CD4-positive, alpha-beta T cell treated with Interleukin-21 for 1 hour (primary cell): ENCODE data around the gene NKX1-1.
"Not testable (repeated sequence)": the region's sequence is repeated elsewhere in the genome, so short reads cannot be mapped to it uniquely, and the experiment has no call there.

ENCODE experiments used
- DNase-seq: peaks from one replicate; pipeline ENCODE4 v3.0.0-alpha.2; 2020

NKX1-1 gene

DNA sequence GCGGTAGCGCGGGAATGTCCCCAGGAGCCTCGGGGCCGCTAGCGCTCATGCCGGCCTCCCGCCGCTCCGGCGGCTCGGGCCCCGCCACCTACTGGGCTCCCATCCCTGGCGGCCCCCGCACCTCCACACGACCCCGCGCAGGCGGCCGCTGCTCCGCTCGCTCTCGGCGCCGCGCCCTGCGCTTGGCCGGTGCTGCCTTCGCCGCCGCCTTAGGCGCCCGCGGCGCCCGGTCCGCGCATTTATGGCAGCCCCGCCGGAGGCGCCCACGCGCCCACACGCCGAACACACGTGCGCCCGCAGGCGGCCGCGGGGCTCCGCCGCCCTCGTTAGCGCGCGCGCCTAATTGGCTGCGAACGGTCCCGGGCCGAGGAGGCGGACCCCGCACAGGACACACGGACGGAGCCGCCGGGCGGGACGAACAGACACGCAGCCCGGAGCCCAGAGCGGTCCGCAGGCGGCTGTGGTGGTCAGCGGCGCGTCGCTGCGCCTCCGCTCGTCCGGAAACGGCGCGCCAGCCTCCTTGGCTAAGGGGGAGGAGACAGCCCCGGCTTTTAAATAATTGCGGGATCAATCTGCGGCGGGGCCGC lies at the start of gene NKX1-1:
NKX1-1 (minus strand) TSS at position 49 of the 587 bp plus-strand sequence; CDS start at position 49, 0 bp downstream.
- no peak for DNase-seq

DNA sequence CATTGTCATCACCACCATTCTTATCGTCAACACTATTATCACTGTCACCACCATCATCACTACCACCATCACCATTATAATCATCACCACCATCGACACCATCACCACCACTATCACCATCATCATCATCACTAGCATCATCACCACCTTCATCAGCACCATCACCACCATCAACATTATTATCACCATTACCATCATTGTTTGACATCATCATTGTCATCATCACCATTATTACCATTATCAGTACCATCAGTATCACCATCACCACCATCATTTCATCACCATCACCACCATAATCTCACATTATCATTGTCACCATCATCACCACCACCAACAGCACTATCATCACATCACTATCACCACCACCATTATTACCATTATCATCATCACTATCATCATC lies 47.5 kb upstream of the NKX1-1 start:
- no peak for DNase-seq

DNA sequence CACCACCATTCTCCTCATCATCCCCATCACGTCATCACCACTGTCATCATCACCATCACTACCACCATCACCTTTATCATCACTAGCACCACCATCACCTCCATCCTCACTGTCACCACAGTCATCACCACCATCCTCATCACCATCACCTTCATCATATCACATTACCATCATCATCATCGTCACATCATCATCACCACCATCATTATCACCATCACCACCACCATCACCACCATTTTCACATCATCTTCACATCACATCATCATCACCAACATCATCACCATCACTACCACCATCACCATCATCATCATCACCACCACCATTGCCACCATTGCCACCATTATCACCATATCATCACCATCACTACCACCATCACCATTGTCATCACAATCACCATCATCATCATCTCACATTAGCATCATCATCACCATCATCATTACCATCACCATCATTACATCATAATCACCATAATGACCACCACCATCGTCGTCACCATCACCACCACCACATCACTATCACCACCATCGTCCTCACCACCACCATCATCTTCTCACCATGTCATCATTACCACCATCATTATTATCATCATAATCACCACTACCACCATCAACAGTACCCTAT lies 46.3 kb upstream of the NKX1-1 start:
- no peak for DNase-seq

DNA sequence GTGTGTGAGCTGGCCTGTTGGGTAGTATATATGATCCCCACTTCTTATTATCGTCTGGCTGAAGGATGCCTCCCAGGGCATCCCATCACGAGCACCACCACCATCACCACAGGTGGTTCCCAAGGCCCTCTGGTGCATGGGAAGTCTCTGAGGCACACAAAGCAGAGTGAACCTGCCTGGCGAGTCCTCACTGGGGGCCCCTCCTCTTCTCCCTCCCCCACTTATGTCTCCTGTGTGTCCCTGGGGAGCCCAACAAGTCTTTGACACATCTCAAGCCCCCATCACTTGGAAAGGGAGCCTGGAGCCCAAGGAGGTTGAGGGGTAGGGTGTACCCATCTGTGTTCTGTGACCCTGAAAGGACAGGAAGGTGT lies 45.5 kb upstream of the NKX1-1 start:
- no peak for DNase-seq

DNA sequence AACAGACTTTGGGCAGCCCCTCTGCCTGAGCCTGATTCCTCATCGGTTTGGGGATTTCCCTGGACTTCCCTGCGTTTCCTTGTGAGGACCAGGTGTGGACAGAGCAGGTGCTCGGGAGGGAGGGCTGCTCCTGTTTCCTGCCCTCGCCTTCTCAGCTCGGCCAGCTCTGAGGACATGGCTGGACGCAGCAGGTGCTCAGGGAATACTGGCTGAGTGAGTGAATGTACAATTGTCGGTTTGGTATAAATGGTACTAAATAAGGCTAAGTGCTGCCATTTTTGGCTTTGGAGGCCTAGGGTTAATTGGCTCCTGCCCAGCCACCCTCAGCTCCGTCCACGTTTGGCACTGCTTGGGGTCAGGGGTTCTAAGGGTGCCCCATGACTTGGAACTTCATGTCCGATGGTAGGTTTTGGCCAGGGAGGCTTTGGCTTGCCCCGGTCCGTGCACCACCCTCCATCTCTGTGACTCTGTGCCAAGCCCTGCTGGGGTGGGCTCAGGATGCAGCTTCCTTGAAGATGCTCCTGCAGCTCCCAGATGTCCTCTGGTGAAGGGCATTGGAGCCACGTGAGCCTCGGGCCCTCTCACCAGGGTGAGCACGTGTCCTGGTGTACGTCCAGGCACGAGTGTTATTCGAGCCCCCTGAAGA lies 45.0 kb upstream of the NKX1-1 start:
- no peak for DNase-seq

DNA sequence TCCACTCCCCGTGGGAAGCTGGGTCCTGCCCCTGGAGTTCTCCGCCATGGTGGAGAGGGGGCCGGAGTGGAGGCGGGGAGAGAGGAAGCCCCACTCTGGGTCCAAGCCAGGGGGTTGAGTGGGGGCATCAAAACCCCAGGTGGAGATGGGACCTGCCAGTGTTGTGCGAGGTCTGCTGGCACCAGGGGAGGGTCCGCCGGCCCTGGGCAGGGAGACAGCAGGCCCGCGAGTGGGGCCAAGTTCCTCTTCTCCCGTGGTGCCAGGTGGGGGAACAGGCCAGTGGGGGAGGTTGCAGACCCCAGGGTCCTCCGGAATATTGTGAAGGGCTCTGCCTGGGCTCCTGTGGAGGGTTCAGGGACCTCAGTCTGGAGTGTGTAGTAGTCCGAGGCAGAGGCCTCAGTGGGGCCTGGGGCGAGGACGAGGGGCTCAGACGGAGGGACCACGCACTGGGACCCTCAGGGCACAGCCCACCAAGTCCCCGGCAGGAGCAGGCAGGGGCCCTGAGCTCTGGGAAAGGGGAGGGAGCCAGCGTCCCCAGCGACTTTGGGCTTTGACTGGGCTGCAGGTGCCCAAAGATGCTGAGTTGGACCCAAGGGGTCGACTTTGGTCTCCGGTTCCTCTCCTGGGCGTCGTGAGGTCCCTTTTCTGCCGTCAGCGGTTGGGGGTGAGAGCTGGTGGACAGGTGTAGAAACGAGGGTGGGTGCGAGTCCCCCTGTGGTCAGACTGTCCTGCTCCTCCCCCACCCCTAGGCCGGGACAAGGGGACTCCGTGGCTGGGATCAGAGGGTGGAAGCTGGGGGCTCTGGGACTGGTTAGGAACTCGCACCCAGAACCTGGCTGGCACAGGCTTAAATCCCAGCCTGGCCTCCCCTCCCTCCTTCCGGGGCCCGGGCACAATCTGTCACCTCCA lies 43.8 kb upstream of the NKX1-1 start:
- DNase-seq = no peak

DNA sequence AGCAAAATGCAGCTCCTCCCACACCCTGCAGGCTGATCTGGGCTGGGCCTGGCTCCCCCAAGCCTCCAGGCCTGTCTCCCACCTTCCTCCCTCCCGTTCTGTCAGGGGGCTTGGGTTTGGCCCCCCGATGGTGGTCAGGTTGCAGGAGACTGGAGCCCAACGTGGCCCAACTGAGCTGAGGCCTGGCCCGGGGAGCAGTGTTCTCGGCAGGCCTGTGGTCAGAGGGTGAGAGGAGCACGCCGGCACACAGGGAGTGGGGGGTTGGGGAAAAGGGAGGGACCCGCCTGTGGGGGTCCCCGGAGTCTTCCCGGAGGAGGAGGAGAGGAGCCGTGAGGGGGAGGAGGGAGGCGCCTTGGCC lies 43.2 kb upstream of the NKX1-1 start:
- DNase-seq = no peak

DNA sequence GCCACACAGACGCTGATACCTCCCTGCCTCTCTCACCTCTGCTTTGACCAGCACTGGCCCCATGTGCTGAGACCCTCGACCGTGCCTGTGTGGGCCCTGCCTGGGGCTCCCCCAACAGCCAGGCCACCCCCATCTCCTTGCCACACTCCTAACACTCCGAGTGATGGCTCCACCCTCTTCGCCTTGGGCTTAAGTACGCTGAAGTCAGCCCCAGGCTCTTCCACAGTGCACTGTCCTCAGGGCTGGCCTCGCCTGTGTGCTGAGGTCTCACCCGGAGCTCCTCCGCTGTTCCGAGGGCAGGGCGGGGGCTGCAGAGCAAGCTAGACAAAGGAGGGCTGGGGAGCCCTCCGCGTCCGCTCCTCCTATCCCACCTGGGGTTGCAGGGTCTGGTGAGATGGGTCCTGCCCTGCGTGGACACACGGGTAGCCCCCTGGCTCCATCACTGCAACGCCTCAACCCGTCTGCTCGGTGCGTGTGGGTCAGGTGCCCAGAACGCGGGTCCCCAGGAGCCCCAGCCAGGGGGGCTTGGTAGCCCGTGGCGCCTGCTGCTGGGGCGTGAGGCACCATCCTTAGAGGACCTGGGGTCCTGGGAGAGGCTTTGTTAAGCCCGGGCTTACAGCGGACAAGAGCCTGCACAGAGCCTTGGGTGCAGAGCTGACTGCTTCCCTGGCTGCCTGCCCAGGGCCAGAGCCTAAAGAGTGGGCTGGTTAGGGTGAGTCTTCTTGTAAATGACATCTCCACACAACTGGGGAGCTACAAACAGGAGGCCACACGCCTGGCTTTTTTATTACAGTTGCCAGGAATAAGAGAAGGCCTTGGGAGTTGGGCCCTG lies 42.6 kb upstream of the NKX1-1 start:
- no peak for DNase-seq

DNA sequence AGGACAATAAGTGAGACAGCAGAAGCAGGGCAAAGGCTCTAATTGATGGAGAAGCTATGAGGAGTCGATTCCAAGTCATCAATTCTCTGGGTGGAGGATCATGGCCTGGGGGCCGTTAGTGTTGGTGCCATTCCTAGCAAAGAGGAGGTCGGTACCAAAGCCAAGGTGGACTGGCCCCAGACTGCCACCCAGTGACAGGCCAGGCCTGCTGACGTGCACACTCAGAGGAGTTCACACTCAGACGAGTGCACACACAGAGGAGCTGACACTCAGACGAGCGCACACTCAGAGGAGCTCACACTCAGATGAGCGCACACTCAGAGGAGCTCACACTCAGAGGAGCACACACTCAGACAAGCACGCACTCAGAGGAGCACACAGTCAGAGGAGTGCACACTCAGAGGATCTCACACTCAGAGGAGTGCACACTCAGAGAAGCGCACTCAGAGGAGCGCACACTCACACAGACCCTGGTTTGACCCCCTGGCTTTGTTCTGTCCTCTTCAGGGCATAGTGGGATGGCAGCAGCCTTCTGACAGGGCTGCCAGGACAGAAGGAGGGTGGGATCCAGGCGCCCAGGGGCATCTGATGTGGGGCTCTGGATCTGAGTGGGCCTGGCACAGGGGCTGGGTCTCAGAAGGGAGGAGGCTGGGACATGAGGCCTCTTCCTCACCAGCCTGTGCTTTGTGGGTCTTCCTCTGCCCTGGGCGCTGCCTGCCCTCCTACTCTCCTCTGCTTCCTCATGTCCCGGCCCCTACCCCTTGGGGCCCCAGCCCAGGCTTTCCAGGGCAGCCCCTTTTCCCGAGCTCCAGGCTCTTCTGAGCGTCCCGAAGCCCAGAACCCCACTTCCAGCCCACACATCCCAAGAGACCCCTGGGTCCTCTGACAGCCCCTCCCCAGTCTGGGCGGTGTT lies 41.7 kb upstream of the NKX1-1 start:
- DNase-seq = no peak

DNA sequence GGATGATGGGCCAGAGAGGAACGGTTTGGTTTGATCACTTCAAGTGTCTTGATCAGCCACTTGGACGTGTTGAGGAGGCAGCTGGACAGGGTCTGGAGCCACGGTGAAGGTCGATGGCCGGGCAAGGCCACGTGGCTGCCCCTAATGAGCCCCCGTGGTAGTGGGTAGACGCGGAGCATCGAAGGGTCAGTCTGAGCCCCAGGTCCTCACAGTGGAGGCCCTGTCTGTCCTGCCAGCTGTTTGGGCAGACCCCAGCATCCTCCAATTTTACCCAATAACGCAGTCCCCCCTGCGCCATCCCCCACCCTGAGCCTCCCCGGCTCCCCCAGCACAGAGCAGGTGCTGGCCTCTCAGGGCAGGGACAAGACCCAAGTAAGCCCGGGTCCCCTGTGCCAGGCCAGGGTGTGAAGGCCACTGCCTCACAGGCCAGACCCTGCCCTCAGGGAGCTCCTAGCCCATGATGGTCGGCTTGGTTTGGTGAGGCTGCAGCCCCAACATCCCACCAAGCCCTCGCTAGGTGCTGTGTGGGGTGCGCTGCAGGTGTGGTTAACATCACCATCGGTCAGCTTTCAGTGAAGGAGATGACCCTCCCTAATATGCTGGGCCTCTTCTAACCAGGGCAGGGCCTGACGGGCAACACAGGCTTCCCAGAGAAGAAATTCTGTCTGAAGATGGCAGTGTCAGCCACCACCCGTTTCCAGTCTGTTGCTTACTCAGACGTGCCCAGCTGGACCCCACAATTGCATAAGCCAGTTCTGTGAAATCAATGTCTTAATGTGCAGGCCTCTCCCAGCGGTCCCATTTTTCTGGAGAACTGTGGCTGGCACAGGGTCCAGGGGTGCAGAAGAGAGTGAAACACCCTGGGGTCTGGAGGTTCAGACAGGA lies 40.5 kb upstream of the NKX1-1 start:
- DNase-seq = no peak

DNA sequence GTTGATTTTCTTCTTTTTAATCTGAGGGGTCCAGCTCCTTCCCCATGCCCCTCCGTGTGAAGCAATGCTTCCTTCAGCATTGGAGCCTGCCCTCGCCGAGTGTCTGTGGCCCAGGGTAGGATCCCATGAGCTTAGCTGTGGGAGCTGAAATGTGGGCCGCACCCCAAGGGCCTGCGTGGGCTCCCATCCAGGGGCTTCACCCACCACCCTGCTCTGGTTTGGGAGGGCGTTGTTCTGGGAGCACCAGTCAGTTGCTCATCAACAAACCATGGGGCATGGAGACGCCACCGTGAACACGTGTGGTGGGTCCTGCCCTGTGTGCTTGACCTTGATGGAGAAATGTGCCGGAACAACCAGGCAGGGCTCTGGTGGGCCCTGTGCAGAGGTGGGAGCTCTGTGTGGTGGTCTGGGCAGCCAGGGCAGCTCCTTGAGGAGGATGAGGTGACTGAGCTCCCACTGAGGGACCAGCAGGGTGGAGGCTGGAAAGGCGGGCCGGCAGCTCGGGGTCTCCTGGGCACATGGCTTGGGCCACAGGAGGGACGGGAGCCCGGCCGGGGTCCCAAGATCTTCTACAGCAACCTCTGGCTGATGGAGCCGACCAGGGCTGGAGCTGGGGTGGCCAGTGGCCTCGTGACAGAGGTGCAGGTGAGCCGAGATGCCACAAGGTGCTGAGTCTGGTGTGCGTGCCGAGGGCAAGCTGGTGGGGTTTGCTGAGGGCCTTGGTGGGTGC lies 39.6 kb upstream of the NKX1-1 start:
- DNase-seq = no peak

DNA sequence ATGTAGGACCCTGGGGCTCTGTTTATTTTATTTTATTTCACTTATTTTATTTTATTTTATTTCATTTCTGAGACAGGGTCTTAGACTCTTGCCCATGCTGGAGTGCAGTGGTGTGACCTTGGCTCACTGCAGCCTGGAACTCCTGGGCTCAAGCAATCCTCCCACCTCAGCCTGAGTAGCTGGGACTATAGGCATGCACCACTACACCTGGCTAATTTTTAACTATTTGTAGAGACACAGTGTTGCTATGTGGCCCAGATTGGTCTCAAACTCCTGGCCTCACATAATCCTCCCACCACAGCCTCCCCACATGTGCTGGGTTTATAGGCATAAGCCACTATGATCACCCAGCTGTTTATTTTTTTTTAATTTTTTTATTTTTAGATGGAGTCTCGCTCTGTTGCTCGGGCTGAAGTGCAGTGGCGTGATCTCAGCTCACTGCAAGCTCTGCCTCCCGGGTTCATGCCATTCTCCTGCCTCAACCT lies 37.5 kb upstream of the NKX1-1 start:
- DNase-seq = not testable (repeated sequence)

DNA sequence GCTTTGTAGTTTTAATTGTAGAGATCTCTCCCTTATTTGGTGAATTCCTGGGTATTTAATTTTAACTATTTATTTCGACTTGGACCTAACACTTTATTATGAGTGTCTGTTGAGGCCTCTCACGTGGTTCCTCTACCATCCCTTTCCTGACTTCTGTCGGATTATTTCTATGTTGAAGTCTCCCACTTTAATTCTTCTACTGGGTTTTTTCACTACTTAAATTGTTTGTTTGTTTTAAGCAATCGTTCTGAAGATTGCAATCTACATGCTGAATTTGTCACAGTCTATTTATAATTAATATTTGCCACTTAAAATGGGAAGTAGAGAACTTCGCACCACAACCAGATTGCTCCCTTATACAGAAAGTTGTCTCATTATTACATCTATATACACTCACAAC lies 20.8 kb upstream of the NKX1-1 start:
- DNase-seq = no peak

DNA sequence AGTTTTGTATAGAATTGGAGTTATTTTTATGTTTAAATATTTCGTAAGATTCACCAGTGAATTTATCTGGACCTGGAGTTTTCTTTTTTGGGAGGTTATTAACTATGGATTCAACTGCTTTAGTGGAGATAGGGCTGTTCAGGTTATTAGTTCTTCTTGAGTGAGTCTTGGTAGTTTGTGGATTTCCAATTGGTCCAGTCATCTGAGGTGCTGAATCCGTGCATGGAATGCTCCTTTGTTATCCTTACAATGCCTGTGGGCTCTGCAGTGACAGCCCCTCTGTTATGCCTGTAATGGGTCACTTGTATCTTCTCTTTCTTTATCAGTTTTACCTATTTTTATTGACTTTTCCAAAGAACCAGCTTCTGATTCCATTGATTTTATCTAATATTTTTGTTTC lies 15.4 kb upstream of the NKX1-1 start:
- no peak for DNase-seq

DNA sequence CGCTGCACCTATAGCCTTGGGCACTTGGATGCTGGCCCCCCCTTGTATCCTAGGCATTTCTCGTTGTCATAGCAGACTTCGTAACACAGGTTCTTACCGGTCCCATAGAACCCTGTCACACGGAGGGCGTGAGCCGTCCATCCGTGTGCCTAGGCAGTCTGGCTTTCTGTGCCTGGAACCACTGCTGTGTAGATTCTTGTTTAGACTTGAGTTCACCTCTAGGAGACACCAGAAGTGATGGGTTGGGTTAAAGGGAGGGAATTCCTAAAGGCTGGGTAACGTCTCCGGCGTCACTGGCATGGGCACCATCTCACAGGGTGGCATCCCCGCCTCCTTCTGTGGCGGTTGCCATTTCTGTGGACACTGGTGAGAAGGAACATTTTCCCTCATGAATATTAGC lies 13.5 kb upstream of the NKX1-1 start:
- no peak for DNase-seq

DNA sequence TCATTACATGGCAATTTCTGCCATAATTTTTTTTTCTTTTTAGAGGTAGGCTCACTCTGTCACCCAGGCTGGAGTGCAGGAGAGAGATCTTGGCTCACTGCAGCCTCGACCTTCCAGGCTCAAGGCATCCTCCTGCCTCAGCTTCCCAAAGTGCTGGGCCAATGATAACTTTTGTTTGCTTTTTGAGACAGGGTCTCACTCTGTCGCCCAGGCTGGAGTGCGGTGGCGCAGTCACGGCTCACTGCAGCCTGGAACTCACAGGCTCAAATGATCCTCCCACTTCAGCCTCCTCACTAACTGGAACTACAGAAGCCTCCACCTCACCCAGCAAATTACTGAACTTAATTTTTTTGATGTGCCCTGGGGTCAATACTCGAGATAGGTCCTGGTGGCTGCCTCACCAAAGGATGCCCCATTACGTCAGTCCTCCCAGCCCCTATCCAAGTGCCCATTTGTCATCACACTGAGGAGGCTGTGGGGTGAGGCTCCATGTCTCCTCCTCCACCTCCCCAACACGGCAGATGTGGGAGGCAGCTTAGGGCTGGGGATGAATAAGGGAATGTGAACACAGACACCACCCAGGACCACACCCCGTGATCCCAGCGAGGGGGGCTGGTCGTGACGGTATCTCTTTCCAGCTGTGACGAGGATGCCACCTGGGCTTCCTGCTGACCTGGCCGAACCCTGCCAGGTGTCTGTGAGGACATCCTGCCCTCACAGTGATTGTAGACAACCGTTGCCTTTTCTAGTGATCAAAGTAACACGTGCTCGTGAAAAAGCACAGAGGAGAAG lies 12.4 kb upstream of the NKX1-1 start:
- DNase-seq = no peak

DNA sequence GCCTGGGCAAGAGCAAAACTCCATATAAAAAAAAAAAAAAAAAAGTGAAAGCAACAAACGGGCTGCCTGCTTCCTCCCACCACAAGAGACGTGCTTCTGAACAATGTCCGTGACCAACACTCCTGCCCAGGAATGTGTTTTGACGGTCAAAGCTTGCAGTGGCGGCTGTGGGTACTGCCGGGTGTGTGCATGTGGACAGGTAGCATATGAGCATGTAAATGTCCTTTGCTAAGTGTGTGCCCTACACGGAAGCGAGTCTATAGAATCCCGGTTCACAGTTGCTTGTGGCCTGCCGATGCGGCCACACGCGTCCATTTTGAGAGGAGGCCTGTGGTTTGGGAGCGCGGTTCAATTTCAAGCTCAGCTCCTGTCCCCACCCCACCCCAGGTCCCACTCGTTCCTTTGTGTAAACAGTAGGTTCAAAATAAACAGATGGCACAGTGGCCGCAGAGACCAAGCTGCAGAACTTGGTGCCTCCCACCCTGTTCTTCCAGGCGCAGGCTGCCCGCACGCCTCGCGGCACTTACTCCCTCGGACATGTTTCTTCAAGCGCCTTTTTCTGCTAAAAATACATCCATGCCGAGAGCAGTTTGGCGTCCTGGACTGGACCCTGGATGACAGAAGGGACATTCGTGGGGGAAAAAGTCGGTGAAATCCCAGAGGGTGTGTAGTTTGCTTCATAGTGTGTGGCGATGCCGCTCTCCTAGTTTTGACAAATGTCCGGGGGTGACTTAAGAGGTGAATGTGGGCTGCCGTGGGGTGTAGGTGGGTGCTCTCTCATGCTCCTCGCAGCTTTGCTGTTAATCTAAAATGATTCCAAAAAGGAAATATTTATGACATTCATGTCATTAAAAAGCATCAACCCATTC lies 11.5 kb upstream of the NKX1-1 start:
- DNase-seq = no peak

DNA sequence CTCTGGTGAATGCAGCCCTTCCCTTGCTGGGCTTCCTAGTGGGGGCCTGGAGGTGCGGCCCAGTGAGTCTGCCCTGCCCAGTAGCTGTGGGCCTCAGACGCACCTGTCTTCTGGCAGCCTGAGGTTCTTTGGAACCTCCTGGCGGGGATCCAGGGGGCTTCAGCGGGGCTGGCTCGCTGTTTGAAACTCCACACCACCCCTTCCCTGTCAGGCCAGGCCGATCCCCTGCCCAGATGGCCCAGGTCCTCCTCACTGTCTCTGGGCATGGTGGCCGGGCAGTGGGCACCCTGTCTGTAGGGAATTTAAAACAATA lies 10.7 kb upstream of the NKX1-1 start:
- no peak for DNase-seq
